UCSD-AML1 (cell line): ENCODE data around the gene HSD3B1.

Experiments
- DNase-seq: peaks from one replicate; lab custom pipeline; 2025; ENCODE audit not compliant: unreplicated experiment; lab: John Stamatoyannopoulos, UW

HSD3B1 gene

GRCh38 chr1:119506941-119507340 is at the start of gene HSD3B1:
Gene HSD3B1 (plus strand): TSS chr1:119507210. CDS start chr1:119507477, 267 bp downstream.
- no peak for DNase-seq

GRCh38 chr1:119462964-119463363 is 44.0 kb upstream of the HSD3B1 start:
- DNase-seq, result no peak

- no peak for DNase-seq
Observed at GRCh38 chr1:119463569-119463968, 43.4 kb upstream of the HSD3B1 start.

- DNase-seq, result no peak
Observed at GRCh38 chr1:119466445-119466844, 40.6 kb upstream of the HSD3B1 start.

- DNase-seq, result no peak
Observed at GRCh38 chr1:119467219-119467618, 39.8 kb upstream of the HSD3B1 start.

- no peak for DNase-seq
Observed at GRCh38 chr1:119467857-119468668, 38.9 kb upstream of the HSD3B1 start.

GRCh38 chr1:119469741-119470140 is 37.3 kb upstream of the HSD3B1 start:
- no peak for DNase-seq

- DNase-seq, result no peak
Observed at GRCh38 chr1:119470377-119470776, 36.6 kb upstream of the HSD3B1 start.

- DNase-seq, result no peak
Observed at GRCh38 chr1:119470958-119471357, 36.1 kb upstream of the HSD3B1 start.

GRCh38 chr1:119471566-119471965 is 35.4 kb upstream of the HSD3B1 start:
- no peak for DNase-seq

GRCh38 chr1:119472080-119472818 is 34.8 kb upstream of the HSD3B1 start:
- DNase-seq, result no peak

- no peak for DNase-seq
Observed at GRCh38 chr1:119472819-119473175, 34.2 kb upstream of the HSD3B1 start.

- peak; percentile 39 for DNase-seq
Observed at GRCh38 chr1:119475866-119476439, 31.1 kb upstream of the HSD3B1 start.

- DNase-seq, result no peak
Observed at GRCh38 chr1:119477710-119478109, 29.3 kb upstream of the HSD3B1 start.

- DNase-seq, result no peak
Observed at GRCh38 chr1:119480175-119480574, 26.8 kb upstream of the HSD3B1 start.

- no peak for DNase-seq
Observed at GRCh38 chr1:119481951-119482350, 25.1 kb upstream of the HSD3B1 start.

GRCh38 chr1:119482517-119483425 is 24.2 kb upstream of the HSD3B1 start:
- no peak for DNase-seq

GRCh38 chr1:119483441-119484200 is 23.4 kb upstream of the HSD3B1 start:
- DNase-seq, result no peak

GRCh38 chr1:119485201-119485600 is 21.8 kb upstream of the HSD3B1 start:
- no peak for DNase-seq

GRCh38 chr1:119488216-119488615 is 18.8 kb upstream of the HSD3B1 start:
- no peak for DNase-seq
